OCI-LY3 (cell line): Measurements from ENCODE around the gene LRRC34.

ENCODE experiments used
- H2AFZ ChIP-seq: fragments of 200-600, 300-600 bp; shearing (Covaris generic); 2 replicates; pipeline ENCODE4 v1.6.0; 2014; ENCODE audit warnings: antibody characterized with exemption, low read depth, low read length
- H3K27ac ChIP-seq: fragments of 200-600, 300-600 bp; sonication (generic); 2 replicates; pipeline ENCODE4 v1.5.1; 2014; ENCODE audit warnings: mild to moderate bottlenecking, low read length, moderate library complexity, mixed read lengths
- H3K27me3 ChIP-seq: fragments of 200-600, 300-600 bp; sonication (generic); 2 replicates; pipeline ENCODE4 v1.6.1; 2014; ENCODE audit warnings: low read depth, low read length, mixed read lengths
- H3K36me3 ChIP-seq: fragments of 200-600, 300-600 bp; sonication (generic); replicated peaks from 2 replicates; pipeline ENCODE3; 2014; ENCODE audit warnings: low read depth, low read length, mixed read lengths
- H3K4me1 ChIP-seq: fragments of 300-600, 200-600 bp; sonication (generic); 2 replicates; pipeline ENCODE4 v1.6.1; 2014; ENCODE audit warnings: low read length, mixed read lengths
- H3K4me2 ChIP-seq: fragments of 200-600, 300-600 bp; sonication (generic); 2 replicates; pipeline ENCODE4 v1.6.1; 2014; ENCODE audit warnings: low read length, mixed read lengths
- H3K4me3 ChIP-seq: fragments of 300-600, 200-600 bp; sonication (generic); 2 replicates; pipeline ENCODE4 v1.5.1; 2014; ENCODE audit warnings: antibody characterized with exemption, mild to moderate bottlenecking, low read length, moderate library complexity
- H3K79me2 ChIP-seq: fragments of 300-600, 200-600 bp; shearing (Covaris generic); 2 replicates; pipeline ENCODE4 v1.6.1; 2014; ENCODE audit warnings: mild to moderate bottlenecking, low read length, mixed read lengths
- H3K9ac ChIP-seq: fragments of 300-600, 200-600 bp; shearing (Covaris generic); 2 replicates; pipeline ENCODE4 v1.6.0; 2014; ENCODE audit warnings: mild to moderate bottlenecking, low read length, moderate library complexity
- H3K9me3 ChIP-seq: fragments of 200-600, 300-600 bp; shearing (Covaris generic); 2 replicates; pipeline ENCODE4 v1.6.1; 2014; ENCODE audit warnings: low read length, mixed read lengths; ENCODE audit not compliant: insufficient read depth
- H4K20me1 ChIP-seq: fragments of 200-600, 300-600 bp; sonication (generic); 2 replicates; pipeline ENCODE4 v1.6.1; 2016; ENCODE audit warnings: low read length, mixed read lengths; ENCODE audit not compliant: insufficient read depth
- EZH2phosphoT487 ChIP-seq: fragments of 200-600 bp; shearing (Covaris generic); IDR thresholded peaks from 2 replicates; pipeline ENCODE4 v1.6.1; 2018; ENCODE audit warnings: antibody characterized with exemption, mixed run types, low read depth
- TF ChIP-seq, protein P1 (sequence below): fragments of 200-600, 300-600 bp; sonication (generic); IDR thresholded peaks from 2 replicates; pipeline ENCODE4 v1.5.1; 2014; ENCODE audit warnings: antibody characterized with exemption, low read length, low read depth

LRRC34 gene

DNA sequence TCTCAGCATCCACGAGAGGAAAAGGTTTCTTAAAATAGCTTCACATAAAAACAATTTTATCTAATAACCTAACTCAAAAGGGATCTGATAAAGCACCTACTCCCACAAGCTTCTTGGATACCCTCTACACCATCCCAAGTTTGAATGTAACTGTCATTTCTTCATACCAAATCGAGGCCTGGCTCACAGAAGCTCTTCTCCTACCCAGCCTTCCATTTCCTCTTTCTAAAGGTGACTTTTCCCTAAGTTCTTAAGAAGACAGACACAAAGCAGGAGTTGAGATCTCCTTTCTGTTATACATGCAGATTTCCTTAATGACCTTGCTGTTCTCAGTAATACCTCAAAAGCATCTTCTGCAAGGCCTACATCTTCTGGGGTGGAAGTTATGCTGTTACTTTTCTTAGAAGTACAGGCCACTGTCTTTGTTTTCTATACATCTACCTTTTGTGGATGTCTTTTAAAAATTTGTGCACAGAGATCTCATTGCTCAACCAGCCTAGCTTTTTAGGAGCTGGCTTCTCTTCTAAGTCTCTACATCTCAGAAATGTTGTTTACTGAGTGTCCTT lies 3.4 kb downstream of the LRRC34 start:
- Histone ChIP-seq H3K4me1 (peaks cover 6% of the 10 kb centered on the region; the same call in 1 of the 2 replicates), H3K9ac (no peak overlapping the region), H3K27ac (no peak overlapping the region), H2AFZ (no peak overlapping the region), H3K36me3 (peaks cover 3% of the 10 kb centered on the region), H3K79me2 (no peaks in the 10 kb centered on the region), H4K20me1 (no peaks in the 10 kb centered on the region), H3K9me3 (no peaks in the 10 kb centered on the region), H3K4me3 (no peak overlapping the region), H3K27me3 (no peaks in the 10 kb centered on the region), H3K4me2 (no peak overlapping the region)
- no peak for TF ChIP-seq EZH2phosphoT487
- TF ChIP-seq, protein P1, sequence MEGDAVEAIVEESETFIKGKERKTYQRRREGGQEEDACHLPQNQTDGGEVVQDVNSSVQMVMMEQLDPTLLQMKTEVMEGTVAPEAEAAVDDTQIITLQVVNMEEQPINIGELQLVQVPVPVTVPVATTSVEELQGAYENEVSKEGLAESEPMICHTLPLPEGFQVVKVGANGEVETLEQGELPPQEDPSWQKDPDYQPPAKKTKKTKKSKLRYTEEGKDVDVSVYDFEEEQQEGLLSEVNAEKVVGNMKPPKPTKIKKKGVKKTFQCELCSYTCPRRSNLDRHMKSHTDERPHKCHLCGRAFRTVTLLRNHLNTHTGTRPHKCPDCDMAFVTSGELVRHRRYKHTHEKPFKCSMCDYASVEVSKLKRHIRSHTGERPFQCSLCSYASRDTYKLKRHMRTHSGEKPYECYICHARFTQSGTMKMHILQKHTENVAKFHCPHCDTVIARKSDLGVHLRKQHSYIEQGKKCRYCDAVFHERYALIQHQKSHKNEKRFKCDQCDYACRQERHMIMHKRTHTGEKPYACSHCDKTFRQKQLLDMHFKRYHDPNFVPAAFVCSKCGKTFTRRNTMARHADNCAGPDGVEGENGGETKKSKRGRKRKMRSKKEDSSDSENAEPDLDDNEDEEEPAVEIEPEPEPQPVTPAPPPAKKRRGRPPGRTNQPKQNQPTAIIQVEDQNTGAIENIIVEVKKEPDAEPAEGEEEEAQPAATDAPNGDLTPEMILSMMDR: no peak

DNA sequence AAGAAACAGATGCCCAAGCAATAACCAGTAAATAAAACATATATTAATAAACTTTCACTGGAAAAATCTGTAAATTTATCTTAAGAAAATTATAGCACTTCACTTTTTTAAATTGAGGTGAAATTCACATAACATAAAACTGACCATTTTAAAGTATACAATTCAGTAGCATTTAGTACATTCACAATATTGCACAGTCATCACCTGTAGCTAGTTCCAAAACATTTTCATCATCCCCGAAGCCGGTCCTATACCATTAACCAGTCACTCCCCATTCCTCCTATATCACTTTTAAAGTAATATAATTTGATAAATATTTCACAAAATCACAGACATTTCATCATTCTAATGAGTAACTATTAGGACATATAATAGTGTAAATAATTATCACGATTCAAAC lies 8.0 kb downstream of the LRRC34 start:
- H3K27me3 ChIP-seq: no peaks in the 10 kb centered on the region
- no peak overlapping the region for H3K4me3 ChIP-seq
- H3K4me1 ChIP-seq: no peaks in the 10 kb centered on the region
- H2AFZ ChIP-seq: no peak overlapping the region
- H3K79me2 ChIP-seq: no peaks in the 10 kb centered on the region
- H3K9ac ChIP-seq: no peak overlapping the region
- TF ChIP-seq, protein P1: no peak
- TF ChIP-seq EZH2phosphoT487: no peak
- no peak overlapping the region for H3K27ac ChIP-seq
- H4K20me1 ChIP-seq: no peaks in the 10 kb centered on the region
- H3K4me2 ChIP-seq: no peak overlapping the region
- no peaks in the 10 kb centered on the region for H3K9me3 ChIP-seq
- H3K36me3 ChIP-seq: peaks cover 17% of the 10 kb centered on the region

DNA sequence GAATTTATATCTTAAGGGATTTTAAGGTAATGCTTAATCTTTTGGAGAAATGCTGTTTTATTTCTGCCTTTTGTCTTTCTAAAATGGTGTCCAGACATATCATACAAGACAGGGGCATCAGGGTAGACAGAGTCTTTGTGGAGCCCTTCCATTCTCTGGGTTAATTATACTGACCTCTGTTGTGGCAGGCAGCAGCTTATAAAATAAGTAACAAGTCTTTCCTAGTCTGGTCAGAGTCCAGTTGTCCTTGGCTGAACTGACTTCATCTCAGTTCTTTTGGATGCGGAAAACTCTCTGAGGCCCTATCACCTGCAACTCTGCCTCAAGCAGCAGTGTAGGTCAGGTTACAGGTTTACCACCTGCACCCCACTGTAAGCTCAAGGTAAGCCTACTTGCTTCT lies 20.3 kb downstream of the LRRC34 start:
- Histone ChIP-seq H3K4me2 (no peak overlapping the region), H3K4me3 (no peak overlapping the region), H3K4me1 (no peaks in the 10 kb centered on the region; the same call in 1 of the 2 replicates), H3K9ac (no peak overlapping the region), H3K27me3 (no peaks in the 10 kb centered on the region), H3K9me3 (no peaks in the 10 kb centered on the region), H3K79me2 (no peaks in the 10 kb centered on the region), H2AFZ (no peak overlapping the region), H3K36me3 (peaks cover 19% of the 10 kb centered on the region), H3K27ac (no peak overlapping the region), H4K20me1 (no peaks in the 10 kb centered on the region)
- TF ChIP-seq, protein P1: no peak
- no peak for TF ChIP-seq EZH2phosphoT487

DNA sequence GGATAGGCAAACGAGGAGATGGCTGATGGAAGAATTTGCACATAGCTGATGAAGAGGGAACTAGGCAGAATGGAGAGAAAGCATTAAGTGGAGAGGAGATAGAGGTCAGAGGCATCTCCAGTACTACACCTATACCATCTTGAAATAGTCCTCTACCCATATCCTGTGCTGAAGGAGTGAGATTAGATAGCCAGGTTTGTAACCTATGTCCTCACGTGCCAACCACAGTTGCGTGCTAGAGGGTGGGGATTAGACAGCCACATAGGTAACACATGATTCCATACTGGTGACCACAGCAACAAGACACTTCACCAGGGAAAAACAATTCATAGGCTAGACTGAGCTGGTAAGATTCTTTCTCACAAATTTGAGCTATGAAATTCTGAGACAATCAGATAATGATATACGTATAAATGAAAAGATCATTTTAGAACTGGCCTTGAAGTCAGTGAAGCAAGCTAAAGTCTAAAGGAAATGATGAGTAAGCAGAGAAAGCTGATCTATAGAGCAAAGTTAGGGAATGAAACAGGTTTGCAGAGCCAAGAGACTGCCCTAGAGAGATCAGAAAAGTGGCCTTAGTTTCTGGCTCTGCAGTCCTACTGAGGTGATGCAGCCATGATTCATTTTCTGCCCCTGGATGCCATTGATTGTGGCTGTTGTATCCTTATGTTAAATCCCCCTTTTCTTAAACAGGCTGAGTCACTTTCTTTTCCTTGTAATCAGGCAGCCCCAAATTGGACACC lies 21.8 kb downstream of the LRRC34 start:
- Histone ChIP-seq H3K4me2 (no peak overlapping the region), H3K4me3 (no peak overlapping the region), H3K9me3 (no peaks in the 10 kb centered on the region), H3K4me1 (no peaks in the 10 kb centered on the region), H4K20me1 (no peaks in the 10 kb centered on the region), H3K27ac (no peak overlapping the region), H3K27me3 (no peaks in the 10 kb centered on the region), H3K9ac (no peak overlapping the region), H2AFZ (no peak overlapping the region), H3K36me3 (peaks cover 27% of the 10 kb centered on the region), H3K79me2 (no peaks in the 10 kb centered on the region)
- TF ChIP-seq, protein P1: no peak
- TF ChIP-seq EZH2phosphoT487: no peak
